OCI-LY3 (cell line): ENCODE data around the gene SLC6A13.

ENCODE experiments used
- CTCF ChIP-seq: fragments of 200-600, 300-600 bp; sonication (generic); IDR thresholded peaks from 2 replicates; pipeline ENCODE4 v1.5.1; 2014; ENCODE audit warnings: antibody characterized with exemption, low read length, low read depth
- EZH2phosphoT487 ChIP-seq: fragments of 200-600 bp; shearing (Covaris generic); IDR thresholded peaks from 2 replicates; pipeline ENCODE4 v1.6.1; 2018; ENCODE audit warnings: antibody characterized with exemption, mixed run types, low read depth

- TF ChIP-seq CTCF, result no peak
- no peak for TF ChIP-seq EZH2phosphoT487
Observed at GRCh38 chr12:308511-308910, 45.9 kb upstream of the SLC6A13 start.
